Panc1 (cell line): Measurements from ENCODE around the gene DNAJC2. TPM values are rescaled to one million over a fixed set of nuclear protein-coding genes. Genes with fewer than 3 reads are reported as not detected.

Source experiments
- ATAC-seq: fragments of 200-7000 bp; cut with Tn5 transposase; 2 replicates; pipeline ENCODE4 v1.9.1; 2020; ENCODE audit warnings: mild to moderate bottlenecking, moderate library complexity
- BruUV-seq: library from RNA; stranded (reverse); fragments of 400-500 nt; replicated peaks from 2 replicates; lab custom pipeline; 2021; lab: Mats Ljungman, UMichigan
- CTCF ChIA-PET: fragments of 300-600 bp; sonication (Branson Sonifier 250); formaldehyde crosslinking; loops from one replicate; lab custom pipeline; 2022; ENCODE audit warnings: antibody characterized with exemption; lab: Charles Lee
- POLR2A ChIA-PET: fragments of 300-600 bp; sonication (Branson Sonifier 250); formaldehyde crosslinking; loops from one replicate; lab custom pipeline; 2022; ENCODE audit warnings: antibody characterized with exemption; lab: Charles Lee
- DNase-seq: peaks from one replicate; pipeline ENCODE4 v3.0.0-alpha.2; 2010; ENCODE audit warnings: low read depth, low spot score
- H3K27ac ChIP-seq: 2 replicates; pipeline ENCODE4 v1.5.1; 2011; ENCODE audit warnings: mild to moderate bottlenecking, low read length, inconsistent platforms
- H3K27me3 ChIP-seq: fragments of 200-500 bp; sonication (Bioruptor generic); 2 replicates; pipeline ENCODE4 v1.6.0; 2014; ENCODE audit warnings: low read length, inconsistent platforms; ENCODE audit not compliant: control insufficient read depth, insufficient read depth
- H3K36me3 ChIP-seq: fragments of 200-500 bp; sonication (Bioruptor generic); 2 replicates; pipeline ENCODE4 v1.5.1; 2014; ENCODE audit warnings: inconsistent platforms, mild to moderate bottlenecking, low read length, moderate library complexity; ENCODE audit not compliant: control insufficient read depth, insufficient read depth
- H3K4me1 ChIP-seq: 2 replicates; pipeline ENCODE4 v1.5.1; 2011; ENCODE audit warnings: inconsistent platforms, mild to moderate bottlenecking, low read length, moderate library complexity; ENCODE audit not compliant: control insufficient read depth, insufficient read depth
- H3K4me3 ChIP-seq, 2 experiments: 2 replicates each; pipeline ENCODE4 v1.5.1; 2011 to 2012; ENCODE audit warnings: low read depth in 2 of 2, low read length in 2 of 2, mild to moderate bottlenecking in 2 of 2, inconsistent platforms in 1 of 2, moderate library complexity in 1 of 2
- H3K9me3 ChIP-seq: fragments of 200-500 bp; sonication (Bioruptor generic); 2 replicates; pipeline ENCODE4 v1.5.1; 2014; ENCODE audit warnings: low read depth, mild to moderate bottlenecking, inconsistent platforms, low read length, moderate library complexity; ENCODE audit not compliant: control insufficient read depth, insufficient read depth
- POLR2AphosphoS5 ChIP-seq: IDR thresholded peaks from 2 replicates; pipeline ENCODE4 v1.6.1; 2012; ENCODE audit warnings: mild to moderate bottlenecking, low read depth, low read length, moderate library complexity
- SIN3A ChIP-seq: IDR thresholded peaks from 2 replicates; pipeline ENCODE4 v1.6.1; 2012; ENCODE audit warnings: low read depth, mild to moderate bottlenecking, low read length, moderate library complexity, borderline replicate concordance; ENCODE audit not compliant: insufficient read depth
- TCF7L2 ChIP-seq: IDR thresholded peaks from 2 replicates; pipeline ENCODE4 v1.6.1; 2011; ENCODE audit warnings: mild to moderate bottlenecking, low read depth, low read length, inconsistent platforms
- in situ Hi-C: cut with HindIII; loops from 2 replicates; pipeline ENCODE4 v1.10.0; 2016; ENCODE audit warnings: low sequenced_read_pairs, low pct_unique_long_range_greater_than_20kb
- intact Hi-C: fragments of 100-400 bp; cut with micrococcal nuclease; formaldehyde crosslinking; loops from one replicate; pipeline ENCODE4 v1.10.0; 2022; ENCODE audit not compliant: unreplicated experiment
- total RNA-seq: library from RNA; stranded (reverse); gene quantifications from one replicate; pipeline ENCODE4 v1.2.1, GENCODE V29; 2021; ENCODE audit not compliant: unreplicated experiment
- TF ChIP-seq, protein P1 (sequence below), 2 experiments: IDR thresholded peaks; 2 replicates each; pipeline ENCODE4 v1.6.1; 2011 to 2012; ENCODE audit warnings: low read depth in 2 of 2, control low read depth in 1 of 2, low read length in 1 of 2, mild to moderate bottlenecking in 1 of 2, moderate library complexity in 1 of 2; ENCODE audit not compliant: insufficient read depth in 1 of 2
- TF ChIP-seq, protein P2 (sequence below): fragments of 450-650 bp; IDR thresholded peaks from 2 replicates; pipeline ENCODE4 v1.5.1; 2017; ENCODE audit warnings: mild to moderate bottlenecking

DNAJC2 gene
- total RNA-seq, 1 experiment from 2014 or later = 56.1 TPM

DNA sequence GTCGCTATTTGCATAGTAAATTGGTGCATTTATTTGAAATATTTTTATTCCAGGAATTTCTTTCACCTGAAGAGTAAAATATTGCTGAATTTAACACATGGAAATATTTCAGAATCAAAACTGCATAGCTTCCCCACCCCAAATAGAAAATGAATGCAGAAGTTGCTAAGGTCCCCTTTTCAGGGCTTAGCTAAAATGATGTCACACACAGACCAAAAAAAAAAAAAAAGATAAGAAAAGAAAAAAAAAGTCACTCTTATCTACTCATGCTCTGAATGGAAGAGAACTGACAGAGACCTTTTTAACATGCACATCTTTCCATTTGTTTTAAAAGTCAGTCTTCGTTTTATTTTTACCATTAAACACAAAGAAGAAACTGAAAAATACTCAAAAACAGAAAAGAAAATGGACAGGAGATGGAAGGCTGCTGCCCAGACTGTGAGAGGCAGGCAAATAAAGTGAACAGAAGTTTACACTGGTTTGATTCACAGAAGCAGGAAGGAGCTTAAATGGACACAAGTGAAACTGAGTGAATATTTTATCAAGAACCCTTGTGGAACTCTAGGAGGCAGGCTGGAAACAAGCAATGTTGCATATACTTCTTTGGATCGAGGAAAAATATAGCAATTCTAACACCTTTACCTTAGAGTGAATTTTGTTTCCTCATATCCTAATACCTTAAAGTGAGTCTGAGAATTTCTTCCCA, 34.9 kb upstream of the DNAJC2 start:
- POLR2A ChIA-PET = interaction anchor here (0.5 kb wide), 1 partner anchor 225 kb away, joined by 3 read pairs; no protein-coding TSS in a partner anchor
- Histone ChIP-seq H3K27me3 (no peaks in the 10 kb centered on the region), H3K36me3 (no peaks in the 10 kb centered on the region), H3K27ac (no peak overlapping the region), H3K4me3 (no peak overlapping the region), H3K4me1 (no peaks in the 10 kb centered on the region), H3K9me3 (no peaks in the 10 kb centered on the region)
- ATAC-seq = no peak
- in situ Hi-C loops (no loop called here), intact Hi-C loops (no loop called here)
- TF ChIP-seq, protein P1, sequence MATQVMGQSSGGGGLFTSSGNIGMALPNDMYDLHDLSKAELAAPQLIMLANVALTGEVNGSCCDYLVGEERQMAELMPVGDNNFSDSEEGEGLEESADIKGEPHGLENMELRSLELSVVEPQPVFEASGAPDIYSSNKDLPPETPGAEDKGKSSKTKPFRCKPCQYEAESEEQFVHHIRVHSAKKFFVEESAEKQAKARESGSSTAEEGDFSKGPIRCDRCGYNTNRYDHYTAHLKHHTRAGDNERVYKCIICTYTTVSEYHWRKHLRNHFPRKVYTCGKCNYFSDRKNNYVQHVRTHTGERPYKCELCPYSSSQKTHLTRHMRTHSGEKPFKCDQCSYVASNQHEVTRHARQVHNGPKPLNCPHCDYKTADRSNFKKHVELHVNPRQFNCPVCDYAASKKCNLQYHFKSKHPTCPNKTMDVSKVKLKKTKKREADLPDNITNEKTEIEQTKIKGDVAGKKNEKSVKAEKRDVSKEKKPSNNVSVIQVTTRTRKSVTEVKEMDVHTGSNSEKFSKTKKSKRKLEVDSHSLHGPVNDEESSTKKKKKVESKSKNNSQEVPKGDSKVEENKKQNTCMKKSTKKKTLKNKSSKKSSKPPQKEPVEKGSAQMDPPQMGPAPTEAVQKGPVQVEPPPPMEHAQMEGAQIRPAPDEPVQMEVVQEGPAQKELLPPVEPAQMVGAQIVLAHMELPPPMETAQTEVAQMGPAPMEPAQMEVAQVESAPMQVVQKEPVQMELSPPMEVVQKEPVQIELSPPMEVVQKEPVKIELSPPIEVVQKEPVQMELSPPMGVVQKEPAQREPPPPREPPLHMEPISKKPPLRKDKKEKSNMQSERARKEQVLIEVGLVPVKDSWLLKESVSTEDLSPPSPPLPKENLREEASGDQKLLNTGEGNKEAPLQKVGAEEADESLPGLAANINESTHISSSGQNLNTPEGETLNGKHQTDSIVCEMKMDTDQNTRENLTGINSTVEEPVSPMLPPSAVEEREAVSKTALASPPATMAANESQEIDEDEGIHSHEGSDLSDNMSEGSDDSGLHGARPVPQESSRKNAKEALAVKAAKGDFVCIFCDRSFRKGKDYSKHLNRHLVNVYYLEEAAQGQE (IDR thresholded peaks at IDR 0.05; ENCODE audit: insufficient read depth in 1 of 2, low read depth in 2 of 2, low read length in 1 of 2) = no peak
- TF ChIP-seq, protein P2, sequence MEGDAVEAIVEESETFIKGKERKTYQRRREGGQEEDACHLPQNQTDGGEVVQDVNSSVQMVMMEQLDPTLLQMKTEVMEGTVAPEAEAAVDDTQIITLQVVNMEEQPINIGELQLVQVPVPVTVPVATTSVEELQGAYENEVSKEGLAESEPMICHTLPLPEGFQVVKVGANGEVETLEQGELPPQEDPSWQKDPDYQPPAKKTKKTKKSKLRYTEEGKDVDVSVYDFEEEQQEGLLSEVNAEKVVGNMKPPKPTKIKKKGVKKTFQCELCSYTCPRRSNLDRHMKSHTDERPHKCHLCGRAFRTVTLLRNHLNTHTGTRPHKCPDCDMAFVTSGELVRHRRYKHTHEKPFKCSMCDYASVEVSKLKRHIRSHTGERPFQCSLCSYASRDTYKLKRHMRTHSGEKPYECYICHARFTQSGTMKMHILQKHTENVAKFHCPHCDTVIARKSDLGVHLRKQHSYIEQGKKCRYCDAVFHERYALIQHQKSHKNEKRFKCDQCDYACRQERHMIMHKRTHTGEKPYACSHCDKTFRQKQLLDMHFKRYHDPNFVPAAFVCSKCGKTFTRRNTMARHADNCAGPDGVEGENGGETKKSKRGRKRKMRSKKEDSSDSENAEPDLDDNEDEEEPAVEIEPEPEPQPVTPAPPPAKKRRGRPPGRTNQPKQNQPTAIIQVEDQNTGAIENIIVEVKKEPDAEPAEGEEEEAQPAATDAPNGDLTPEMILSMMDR = no peak; the same call in 1 of the 2 replicates
- TF ChIP-seq SIN3A (no peak), POLR2AphosphoS5 (no peak), TCF7L2 (no peak)
- CTCF ChIA-PET = no interaction called here
- no peak for DNase-seq
- no TSS peak for BruUV-seq

DNA sequence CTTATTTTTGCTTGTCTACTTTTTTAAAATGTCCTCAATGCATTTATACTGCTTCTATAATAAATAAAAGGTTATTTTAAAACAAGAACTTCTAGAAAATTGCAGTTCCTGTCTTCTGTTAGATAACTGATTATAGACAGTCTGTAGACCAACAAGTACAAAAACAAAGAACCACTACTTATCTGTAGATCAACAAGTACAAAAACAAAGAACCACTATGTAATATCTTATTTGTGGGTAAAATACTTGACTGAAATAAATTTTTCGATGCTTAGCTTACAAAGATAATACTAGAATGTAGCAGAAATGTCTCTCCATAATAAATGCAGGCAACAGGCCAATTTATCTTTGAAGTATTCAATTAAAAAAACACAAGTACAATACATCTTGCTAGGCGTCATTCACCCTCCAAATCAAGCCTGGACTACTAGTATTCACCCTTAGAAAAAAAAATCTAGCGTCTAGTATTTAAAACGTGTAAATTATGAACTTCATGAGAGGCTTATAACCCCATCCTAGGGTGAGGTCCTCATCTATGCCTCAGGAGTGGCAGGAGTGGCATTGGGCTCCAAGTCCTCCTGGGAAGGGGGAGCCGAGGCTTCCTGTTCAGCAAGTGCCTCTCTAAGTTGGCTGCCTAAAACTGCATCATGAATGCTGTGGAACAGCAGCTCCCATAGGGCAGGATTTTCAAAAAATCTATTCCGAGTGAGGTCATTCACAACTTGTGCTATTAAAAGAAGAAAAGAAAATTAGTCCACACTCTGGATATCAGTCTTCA, 29.5 kb upstream of the DNAJC2 start:
- intact Hi-C loops (no loop called here), in situ Hi-C loops (no loop called here)
- H3K4me3 ChIP-seq = no peak overlapping the region
- H3K9me3 ChIP-seq = no peaks in the 10 kb centered on the region
- no TSS peak for BruUV-seq
- ChIA-PET POLR2A (no interaction called here), CTCF (no interaction called here)
- H3K27ac ChIP-seq = no peak overlapping the region
- H3K4me1 ChIP-seq = no peaks in the 10 kb centered on the region
- ATAC-seq = no peak
- H3K27me3 ChIP-seq = no peaks in the 10 kb centered on the region; the same call in 1 of the 2 replicates
- no peak for TF ChIP-seq POLR2AphosphoS5
- TF ChIP-seq, protein P1 (IDR thresholded peaks at IDR 0.05; ENCODE audit: insufficient read depth in 1 of 2, low read depth in 2 of 2, low read length in 1 of 2) = no peak
- TF ChIP-seq SIN3A = no peak
- TF ChIP-seq, protein P2 = no peak
- no peak for TF ChIP-seq TCF7L2
- H3K36me3 ChIP-seq = peaks cover 3% of the 10 kb centered on the region; the same call in 1 of the 2 replicates
- no peak for DNase-seq
